Urothelium cell line (cell line): ENCODE results near the gene RPLP2.
A peak's percentile ranks its signal among the peaks of the same experiment; 100 is the strongest.

ENCODE experiments used
- DNase-seq: peaks from one replicate; pipeline ENCODE4 v3.0.0; 2011; ENCODE audit warnings: low spot score, mixed read lengths
- FAIRE-seq: peaks from 2 replicates; lab custom pipeline; 2011; peaks lifted over from hg19 to GRCh38; lab: Jason Lieb, UNC

Gene RPLP2

DNA sequence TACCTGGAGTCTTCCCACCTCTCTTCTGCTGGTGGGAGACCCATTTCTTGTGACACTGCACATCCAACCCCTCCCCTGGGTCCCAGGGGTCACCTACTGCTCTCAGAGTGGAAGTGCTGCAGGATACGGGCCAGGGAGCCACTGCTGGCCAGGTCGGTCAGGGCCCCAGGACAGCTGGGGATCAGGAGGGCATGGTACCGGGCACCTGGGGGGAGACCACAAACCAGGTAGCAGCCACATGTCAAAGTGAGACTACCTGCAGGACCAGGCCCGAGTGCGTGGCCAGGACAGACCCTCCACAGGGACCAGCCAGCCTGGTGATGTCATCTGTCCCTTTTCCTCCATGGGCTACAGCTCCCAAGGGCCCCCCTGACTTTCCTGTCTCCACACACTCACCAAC is 36.3 kb upstream of the RPLP2 start:
- no peak for DNase-seq
- no peak for FAIRE-seq

DNA sequence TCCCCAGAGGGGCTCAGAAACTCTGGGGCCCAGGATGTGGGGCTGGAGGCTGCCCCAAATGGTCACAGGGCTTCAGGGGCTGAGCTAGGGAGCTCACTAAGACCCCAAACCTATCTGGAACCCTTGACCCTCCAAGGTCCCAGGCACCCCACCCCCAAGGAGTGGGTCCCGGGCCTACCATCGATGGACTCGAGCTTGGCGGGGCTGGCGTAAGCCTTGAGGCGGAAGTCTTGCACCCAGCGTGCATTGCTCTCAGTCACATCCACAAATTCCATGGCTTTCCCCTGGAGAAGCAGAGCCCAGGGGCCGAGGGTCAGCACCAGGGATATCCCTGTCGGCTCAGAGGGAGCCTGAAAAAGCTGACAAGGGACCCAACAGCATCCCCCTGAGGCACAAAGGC is 35.9 kb upstream of the RPLP2 start:
- no peak for DNase-seq
- FAIRE-seq, result no peak

DNA sequence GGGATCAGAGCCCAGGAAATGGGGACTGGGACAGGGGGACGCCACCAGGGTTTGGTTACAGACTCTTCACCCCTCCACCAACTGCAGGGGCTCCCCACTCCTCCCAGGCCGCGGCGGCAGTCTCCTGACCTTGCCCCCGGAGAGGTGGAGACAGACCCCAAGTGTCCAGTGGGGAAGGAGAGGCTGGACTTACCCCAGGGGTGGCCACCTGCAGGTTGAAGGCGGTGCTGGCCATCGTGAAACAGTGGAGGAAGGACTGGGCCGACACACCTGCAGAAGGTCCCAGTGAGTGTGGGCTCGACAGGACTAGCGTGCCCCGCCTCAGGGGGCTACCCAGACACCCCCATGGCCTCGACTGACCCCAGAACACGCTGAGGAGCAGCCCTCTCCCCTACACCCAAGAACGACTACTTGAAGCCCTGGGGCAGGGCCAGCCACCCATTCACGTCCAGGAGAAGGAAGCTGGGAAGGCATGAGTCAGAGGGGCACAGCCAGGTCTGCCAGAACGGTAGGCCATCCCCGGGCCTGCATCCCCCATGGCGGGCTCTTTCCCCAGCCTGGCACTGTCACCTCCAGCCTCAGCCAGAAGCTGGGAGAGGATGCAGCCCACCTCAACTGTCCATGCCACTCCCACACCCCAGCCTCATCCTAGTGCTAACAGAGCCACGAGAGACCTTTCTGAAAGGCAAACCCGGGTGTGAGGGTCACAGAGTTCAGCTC is 34.7 kb upstream of the RPLP2 start:
- DNase-seq (no peak), FAIRE-seq (no peak)

DNA sequence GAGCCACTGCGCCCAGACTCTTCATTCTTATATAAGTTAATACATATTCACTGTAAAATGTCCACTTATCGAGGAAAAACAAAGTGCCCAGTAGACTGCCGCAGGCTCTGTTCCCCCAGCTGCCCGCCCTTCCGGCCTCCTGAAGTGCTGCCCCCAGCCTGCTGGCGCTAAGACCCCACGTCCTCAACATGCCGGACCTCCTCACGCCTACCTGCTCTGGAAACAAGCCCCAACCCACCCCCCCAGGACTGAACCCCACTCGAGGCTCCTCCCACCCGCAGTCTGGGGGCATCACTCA is 33.6 kb upstream of the RPLP2 start:
- FAIRE-seq (no peak), DNase-seq (no peak)

DNA sequence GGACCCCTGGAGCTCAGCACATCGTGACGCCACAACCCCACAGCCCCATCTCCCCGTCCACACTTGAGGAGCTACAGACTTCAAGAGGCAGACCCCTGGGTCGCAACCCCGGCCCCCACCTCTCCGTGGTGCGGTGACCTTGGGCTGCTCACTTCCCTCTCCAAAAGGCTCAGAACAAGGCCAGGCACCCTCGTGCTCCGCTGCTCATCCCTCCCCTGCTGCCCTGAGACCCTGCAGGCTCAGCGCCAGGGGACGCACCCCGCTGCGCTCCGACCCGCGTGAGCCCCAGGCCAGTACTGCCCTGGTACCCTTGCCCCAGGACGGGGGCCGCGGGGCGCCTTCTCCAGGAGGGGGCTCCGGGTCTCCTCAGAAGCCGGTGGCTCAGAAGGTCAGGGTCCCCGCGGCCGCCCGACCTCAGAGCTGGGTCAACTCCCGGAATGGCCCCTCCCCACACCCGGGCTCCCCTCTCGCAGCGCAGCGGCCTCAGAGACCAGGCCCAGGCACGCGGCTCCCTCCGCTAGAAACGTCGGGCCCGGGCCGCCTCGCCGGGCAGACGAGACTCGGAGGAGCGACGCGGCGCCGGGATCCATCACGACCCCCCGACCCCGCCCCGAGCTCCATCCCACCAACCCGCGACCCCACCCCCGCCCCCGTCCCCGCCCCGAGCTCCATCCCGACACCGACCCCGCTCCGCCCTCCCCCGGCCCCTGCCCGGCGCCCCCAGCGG is 33.0 kb upstream of the RPLP2 start:
- FAIRE-seq (no peak), DNase-seq (no peak)

DNA sequence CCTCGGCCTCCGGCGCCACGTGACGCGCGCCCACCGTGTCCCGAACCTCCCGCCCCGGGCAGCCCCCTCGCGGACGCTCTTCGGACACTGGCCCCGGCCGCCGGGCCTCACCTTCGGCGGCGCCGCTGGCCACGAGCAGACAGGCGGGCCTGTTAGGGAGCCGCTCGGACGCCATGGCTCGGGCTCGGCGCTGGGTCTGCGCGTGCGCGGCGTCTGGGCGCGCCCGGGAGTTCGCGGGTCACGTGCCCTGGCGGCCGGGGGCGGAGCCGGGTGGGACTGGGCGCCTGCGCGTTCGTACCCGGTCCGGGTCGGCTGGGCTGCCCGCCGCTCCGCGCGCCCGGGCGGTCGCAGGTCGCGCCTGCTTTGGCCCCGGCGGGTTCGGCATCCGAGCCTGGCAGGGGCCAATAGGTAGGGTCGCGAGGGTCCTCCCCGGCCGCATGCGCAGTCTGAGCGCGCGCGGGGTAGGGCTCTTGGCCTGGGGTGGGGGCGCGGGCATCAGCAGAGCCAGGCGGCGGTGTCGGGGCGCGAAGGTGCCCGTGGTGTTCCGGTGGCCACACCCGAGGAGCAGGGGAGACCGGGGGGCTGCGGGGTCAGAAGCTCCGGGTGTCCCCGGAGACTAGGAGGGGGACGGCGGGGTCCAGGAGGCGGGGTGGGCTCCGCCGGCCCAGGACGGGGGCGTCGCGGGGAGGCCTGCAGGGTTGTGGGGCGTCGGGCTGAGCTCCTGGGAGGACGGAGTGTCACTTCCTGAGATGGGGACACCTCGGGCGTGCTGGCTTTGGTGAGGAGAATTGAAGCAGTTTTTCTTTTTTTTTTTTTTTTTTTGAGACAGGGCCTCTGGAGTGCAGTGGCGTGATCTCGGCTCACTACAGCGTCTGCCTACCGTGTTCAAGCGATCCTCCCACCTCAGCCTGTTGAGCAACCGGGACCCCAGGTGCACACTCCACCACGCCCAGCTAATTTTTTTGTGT is 32.2 kb upstream of the RPLP2 start, which contains the start of gene GATD1:
Gene GATD1 (minus strand): TSS at position 200 of the 968 bp plus-strand sequence. CDS start 25 bp downstream, at position 175.
- FAIRE-seq, result peak; percentile 77

DNA sequence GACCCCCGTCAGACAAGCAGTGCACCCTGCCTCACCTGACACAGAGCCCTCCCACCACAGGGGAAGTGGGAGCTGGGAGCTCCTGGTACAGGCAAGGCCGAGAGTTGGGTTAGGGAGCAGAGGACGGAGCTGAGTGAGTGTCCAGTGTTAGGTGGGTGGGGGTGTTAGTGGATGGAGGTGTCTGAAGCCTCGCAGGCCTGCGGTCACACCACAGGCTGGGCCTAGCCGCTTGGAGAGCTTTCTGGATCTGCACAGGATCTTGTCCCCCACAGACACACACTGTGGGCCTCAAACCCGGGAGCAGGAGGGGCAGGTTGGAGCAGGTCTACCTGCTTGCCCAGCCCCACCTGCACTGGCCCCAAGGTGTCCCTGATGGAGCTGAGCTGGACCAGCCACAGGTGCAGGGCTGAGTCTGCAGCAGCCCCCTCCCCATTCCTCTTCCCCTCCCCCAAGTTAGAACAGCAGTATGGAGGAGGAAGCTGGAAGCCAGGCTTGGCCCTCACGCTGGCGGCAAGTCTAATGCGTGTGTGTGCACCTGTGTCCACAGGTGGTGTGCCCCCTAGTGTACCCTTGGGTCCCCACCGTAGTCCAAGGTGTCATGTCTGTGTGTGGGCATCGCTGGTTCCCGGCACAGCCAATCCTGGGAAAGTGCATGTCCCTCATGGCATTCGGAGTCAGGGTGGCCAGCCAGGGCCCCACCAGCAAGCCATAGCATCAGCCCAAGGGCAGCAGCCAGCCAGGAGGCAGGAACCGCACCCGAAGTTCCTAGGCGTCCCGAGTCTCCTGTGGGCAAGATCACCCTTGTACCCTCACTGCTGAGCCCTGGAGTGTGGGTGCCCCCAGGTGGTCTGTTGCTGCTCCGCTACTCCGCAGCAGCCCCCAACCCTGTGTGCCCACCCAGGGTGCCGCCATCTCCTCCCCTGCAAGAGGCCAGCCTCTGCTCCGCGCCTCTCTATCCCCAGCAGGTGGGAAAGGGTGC is 30.5 kb upstream of the RPLP2 start:
- DNase-seq, result no peak
- FAIRE-seq, result no peak

More for the DNA sequence above, 32.2 kb upstream of the RPLP2 start, which contains the start of gene GATD1:
- DNase-seq, result peak; percentile 96

DNA sequence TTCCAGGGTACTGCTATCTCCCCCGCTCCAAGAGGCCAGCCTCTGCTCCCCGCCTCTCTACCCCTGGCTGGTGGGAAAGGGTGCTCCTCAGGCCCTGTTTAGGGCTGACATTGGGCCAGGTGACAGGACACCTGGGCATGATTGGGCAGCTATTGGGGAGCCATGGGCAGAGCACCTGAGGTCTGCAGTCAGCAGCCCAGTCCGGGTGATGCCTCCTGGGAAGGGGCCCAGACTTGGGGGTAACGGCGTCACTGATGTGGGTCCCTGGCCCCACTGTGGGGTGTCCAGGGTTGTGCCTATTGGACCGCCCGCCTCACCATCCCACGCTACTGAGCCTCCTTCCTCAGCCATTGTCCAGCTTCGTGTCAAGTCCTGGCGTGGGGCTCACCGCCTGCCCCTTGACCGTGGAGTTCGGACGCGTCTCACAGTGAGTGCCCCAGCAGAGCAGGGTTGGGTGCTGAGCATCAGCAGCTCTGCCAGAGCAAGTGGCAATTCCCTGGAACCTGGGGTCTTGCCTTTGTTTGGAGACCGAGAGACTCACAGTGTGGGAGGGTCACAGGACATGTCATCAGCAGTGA is 29.7 kb upstream of the RPLP2 start:
- no peak for FAIRE-seq
- DNase-seq, result no peak

DNA sequence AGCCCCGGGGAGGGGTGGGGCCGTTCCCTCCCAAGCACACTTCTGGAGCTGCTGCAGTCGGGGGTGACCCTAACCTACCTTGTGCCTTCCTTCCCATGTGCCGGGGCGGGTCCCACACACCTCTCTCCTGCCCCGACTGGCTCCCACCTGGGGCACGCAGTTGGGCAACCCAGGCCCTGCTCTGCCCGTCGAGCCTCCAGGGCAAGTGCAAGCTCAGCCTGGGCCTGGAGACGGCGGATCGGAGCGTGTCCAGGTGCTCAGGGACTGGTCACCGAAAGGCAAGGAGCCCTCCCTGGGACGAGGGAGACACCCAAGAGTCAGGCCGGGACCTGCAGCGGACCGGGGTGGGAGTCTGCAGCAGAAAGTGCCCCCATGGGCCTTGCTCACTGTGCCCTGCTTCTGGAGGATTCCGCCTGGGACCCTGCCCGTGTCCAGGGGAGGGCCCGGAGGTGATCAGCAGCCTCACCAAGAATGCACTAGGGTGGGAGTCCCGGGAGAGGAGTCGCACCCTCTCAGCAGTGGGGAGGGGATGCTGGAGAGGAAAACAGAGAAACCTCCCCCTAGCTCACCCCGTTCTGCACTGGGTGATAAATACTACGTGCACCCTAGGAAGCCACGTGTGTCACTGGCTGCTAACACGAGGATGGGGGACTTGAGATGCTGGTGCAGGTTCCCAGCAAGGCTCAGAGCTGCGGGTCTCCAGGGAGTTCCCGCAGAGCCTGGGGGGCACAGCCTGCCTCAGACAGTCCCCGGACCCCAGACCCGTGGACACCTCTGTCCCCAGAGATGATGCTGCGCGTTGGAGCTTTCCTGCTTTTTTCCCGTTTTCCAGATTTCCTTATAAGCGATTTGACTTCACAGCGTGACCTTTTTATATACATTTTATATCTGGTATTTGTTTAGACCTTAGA is 27.2 kb upstream of the RPLP2 start:
- DNase-seq (no peak), FAIRE-seq (no peak)

DNA sequence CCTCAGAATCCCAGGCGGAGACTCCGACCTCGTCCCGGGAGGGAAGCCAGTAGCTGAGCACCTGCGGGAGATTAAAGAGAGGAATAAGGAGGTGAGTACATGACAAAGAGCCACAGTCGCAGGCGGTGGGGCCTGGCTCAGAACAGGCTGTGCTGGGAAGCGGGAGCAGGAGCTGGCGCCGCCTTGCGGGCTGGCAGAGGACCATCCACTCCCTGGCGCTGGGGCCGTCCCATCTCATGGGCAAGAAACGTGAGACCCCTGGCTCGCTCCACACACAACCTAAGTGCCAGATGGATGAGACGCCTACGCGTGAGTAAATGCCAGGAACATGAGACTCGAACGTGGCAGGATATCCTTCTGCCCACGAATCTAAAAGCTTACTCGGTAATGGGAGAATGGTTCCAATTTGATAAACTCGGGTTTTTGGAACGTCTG is 26.2 kb upstream of the RPLP2 start:
- FAIRE-seq, result no peak
- DNase-seq, result no peak

DNA sequence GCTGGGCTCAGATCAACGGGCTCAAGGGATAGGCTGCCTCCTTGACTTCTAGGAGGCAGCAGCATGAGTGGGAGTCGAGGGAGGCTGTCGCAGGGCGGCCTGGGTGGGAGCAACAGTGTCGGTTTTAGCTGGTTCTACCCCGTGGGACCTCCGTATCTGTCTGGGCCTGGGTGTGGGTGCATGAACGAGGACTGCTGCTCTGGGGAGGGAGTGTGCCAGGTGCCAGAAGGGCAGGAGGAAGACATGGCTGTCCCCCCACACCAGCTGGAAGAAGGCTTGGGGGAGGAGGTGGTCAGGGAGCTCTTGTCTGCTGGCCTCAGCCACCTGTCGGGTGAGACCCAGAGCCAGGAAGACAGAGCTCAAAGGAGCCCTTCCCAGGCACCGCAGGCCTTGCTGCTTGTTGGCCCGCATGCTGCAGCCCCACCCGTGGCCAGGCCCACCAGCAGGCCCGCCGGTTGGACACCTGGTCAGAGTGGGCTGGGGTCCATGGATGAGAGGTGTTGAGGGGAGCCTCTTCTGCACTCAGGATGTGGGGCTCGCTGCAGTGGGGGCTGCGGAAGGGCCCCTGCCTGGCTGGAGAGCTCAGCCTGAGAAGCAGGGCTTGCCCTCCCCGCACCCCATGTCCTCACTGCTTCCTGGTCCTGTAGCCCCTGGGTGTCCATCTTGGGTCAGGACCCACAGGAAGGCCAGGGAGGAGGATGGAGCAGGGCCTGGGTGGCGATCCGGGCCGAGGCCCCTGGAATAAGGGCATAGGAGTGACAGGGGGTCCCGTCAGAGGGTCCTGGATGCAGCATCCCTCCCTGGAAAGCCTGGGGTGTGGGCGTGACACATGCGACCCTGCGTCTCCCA is 23.3 kb upstream of the RPLP2 start:
- DNase-seq (no peak), FAIRE-seq (no peak)

DNA sequence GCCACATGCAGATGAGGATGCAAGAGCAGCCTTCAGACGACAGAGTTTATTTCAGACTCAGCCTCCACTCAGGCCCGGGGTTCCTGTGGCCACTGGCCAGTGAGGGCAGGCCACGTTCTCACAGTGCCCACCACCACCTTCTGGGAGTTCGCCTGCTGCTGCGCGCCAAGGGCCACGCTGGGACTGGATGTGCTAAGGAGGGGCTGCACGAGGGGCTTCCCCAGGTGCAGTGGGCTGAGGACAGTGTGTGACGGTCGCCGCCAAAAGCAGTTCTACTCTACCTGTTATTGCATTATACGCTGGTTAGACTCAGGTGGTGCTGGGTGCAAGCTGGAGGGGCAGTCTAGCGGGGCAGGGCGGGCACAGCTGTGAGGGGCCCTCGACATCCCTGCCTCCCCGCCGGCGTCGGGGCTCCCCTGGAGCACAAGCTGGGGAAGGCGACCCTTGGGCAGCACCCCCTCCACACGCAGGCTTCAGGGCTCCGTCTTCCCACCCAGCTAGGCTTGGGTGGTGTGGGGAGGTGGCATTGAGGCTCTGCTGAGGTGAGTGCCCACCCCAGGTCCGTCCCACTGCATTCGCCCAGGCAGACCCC is 22.6 kb upstream of the RPLP2 start:
- FAIRE-seq (no peak), DNase-seq (no peak)

DNA sequence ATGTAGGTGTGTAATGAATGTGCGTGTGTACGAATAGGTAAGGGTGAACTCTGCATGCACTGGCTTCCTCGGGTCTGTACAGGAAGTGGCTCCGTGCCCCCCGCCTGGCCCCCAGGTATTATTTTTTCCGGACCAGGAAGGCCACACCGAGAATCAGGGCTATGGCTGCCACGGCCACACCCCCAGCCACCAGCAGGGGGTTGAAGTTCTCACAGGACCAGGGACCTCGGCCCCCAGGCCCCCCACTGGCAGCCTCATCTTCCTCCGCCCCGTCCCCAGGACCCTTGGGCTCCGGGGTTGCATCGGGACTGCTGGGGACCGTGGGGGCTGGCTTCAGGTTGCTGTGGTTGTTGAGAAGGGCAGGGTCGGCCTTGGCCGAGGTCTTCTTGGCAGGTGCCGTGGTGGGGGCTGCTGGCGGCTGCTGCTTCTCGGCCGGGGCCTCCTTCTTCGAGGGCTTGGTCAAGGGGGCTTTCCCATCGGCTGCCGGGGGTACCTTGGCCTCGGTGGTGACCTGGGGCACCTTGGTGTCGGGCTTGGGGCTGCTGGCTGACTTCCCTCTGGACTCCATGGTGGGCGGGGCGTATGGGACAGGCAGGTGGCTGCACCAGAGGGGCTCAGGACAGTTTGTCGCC is 21.6 kb upstream of the RPLP2 start:
- no peak for DNase-seq
- FAIRE-seq, result no peak

DNA sequence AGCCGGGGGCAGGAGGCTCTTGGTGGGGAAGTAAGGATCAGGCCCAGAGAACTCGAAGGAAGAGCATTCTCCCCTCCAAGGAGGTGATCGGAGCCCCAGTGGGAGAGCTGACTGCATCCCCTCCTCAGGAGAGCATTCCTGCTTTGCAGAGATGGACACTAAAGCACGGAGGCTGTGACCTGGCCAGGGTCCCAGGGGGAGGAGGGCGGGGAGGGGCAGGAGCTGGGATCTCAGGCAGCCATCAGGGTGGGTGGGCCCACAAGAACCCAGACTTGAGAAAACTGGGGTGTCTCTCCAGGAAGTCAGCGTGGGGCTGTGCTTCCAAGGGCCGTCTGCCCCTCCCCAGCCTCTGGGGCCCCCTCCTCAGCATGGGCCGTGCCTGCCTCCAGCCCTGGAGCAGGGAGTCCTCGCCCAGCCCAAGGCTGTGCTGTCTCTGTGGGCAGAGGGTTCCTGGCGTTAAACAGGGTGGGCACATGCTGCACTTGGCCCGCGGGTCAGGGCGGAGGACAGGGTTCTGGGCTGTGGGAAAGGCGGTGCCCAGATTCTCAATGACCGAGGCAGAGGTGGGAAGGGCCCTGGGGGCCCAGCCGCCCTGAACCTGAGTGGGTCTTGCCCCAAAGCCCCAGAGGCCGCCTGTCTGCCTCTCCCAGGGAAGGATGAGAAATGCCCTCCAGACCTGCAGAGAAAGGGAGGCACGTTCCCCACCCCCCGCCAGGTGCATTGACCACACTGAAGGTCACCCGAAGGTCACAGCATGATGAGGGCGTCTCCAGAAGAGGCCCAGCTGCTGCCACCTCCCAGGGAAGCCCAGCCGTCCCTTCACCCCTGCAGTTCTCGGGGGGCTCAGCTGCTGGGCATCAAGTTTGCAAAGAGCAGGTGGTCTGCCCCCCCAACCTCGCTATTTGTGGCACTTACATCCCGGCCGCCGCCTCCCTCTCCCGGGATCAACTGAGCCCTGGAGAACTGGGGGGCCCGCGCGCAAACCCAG is 20.5 kb upstream of the RPLP2 start:
- no peak for FAIRE-seq
- no peak for DNase-seq

DNA sequence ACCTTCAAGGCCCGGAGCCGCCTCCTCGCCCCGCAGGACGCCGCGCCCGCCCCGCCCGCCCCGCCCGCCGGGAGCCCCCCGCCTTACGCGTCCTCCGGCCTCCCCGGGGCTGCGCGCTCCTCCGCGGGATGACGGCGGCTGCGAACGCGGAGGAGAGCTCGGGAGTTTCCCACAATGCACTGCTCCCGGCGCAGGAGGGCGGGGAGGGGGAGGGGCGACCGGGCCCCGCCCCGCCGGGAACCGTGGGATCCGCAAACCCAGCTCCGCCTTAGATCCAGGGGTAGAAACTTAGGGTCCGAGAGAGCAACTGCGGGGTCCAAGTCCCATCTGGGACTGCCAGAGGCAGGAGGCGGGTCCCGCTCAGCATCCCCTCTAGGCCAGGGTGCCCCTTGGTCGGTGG is 19.8 kb upstream of the RPLP2 start, which contains the start of gene CEND1:
Gene CEND1 (minus strand): TSS at position 148 of the 400 bp plus-strand sequence. CDS start 1,514 bp downstream, outside the sequence.
- DNase-seq, result no peak

More for the DNA sequence above, 19.8 kb upstream of the RPLP2 start, which contains the start of gene CEND1:
- FAIRE-seq, result no peak
